ENCODE measurements around the gene KRT17. TPM values are rescaled to one million over a fixed set of nuclear protein-coding genes. Genes with fewer than 3 reads are reported as not detected.

Gene KRT17
- total and polyA plus RNA-seq, 12 donors = 0.39 to 1.3 (median 0.55) TPM; not detected in 7

GRCh38 chr17:41650794-41651624, 26.6 kb upstream of the KRT17 start:
- peaks cover 7 to 12% of the 10 kb centered on the region in 2 donors for H3K4me1 ChIP-seq (replicated peaks in 1 of 2)

GRCh38 chr17:41649923-41650519, 25.6 kb upstream of the KRT17 start:
- no peak for DNase-seq
- intact Hi-C loops (cut with DNase I) = loop anchor here (2.0 to 10.0 kb wide), 3 partner anchors 101 to 845 kb away; no protein-coding TSS in a partner anchor
- Histone ChIP-seq H3K4me3 (no peak overlapping the region), H3K9me3 (replicated peaks in 1 of 3) (no peaks in the 10 kb centered on the region), H3K4me1 (replicated peaks in 1 of 2) (peaks cover 7 to 17% of the 10 kb centered on the region in 2 donors), H3K27ac (no peak overlapping the region), H3K27me3 (no peaks in the 10 kb centered on the region), H3K36me3 (replicated peaks in 1 of 2) (no peaks in the 10 kb centered on the region)
- TF ChIP-seq POLR2A (IDR thresholded peaks at IDR 0.05) (no peak), CTCF (IDR thresholded peaks at IDR 0.05) (no peak)
- WGBS, 4 donors = 85 to 90% (median 87%) methylated on average over 10 of the region's 10 CpGs

More at GRCh38 chr17:41650794-41651624, 26.6 kb upstream of the KRT17 start:
- H3K9me3 ChIP-seq (replicated peaks in 1 of 3) = no peaks in the 10 kb centered on the region
- no peak for DNase-seq
- H3K4me3 ChIP-seq = no peak overlapping the region
- WGBS, 4 donors = 79 to 94% (median 82%) methylated on average over 3 to 15 of the region's 15 CpGs
- H3K27ac ChIP-seq = peak overlapping the region in 1 of 5 donors; percentile 61
- H3K27me3 ChIP-seq = no peaks in the 10 kb centered on the region
- TF ChIP-seq POLR2A (IDR thresholded peaks at IDR 0.05) = no peak
- no peak for TF ChIP-seq CTCF (IDR thresholded peaks at IDR 0.05)
- no peaks in the 10 kb centered on the region for H3K36me3 ChIP-seq (replicated peaks in 1 of 2)
- intact Hi-C loops (cut with DNase I) = loop anchor here in 1 of 2 donors (10.0 kb wide), 2 partner anchors 326 to 846 kb away; no protein-coding TSS in a partner anchor

GRCh38 chr17:41648411-41649195, 24.2 kb upstream of the KRT17 start:
- WGBS, 4 donors = 3 to 5% (median 4%) methylated on average over 23 to 39 of the region's 39 CpGs
- intact Hi-C loops (cut with DNase I) = loop anchor here in 1 of 2 donors (2.0 kb wide), 1 partner anchor 100 kb away; no protein-coding TSS in a partner anchor
- TF ChIP-seq POLR2A (IDR thresholded peaks at IDR 0.05) (no peak), CTCF (IDR thresholded peaks at IDR 0.05) (peak; percentile 82 to 95 (median 90))
- H3K27me3 ChIP-seq = no peaks in the 10 kb centered on the region
- H3K4me1 ChIP-seq (replicated peaks in 1 of 2) = peaks cover 7 to 17% of the 10 kb centered on the region in 2 donors
- H3K9me3 ChIP-seq (replicated peaks in 1 of 3) = no peaks in the 10 kb centered on the region
- peak; percentile 78 to 90 (median 86) for DNase-seq
- H3K36me3 ChIP-seq (replicated peaks in 1 of 2) = no peaks in the 10 kb centered on the region
- H3K27ac ChIP-seq = peak overlapping the region in 1 of 5 donors; percentile 60
- peak overlapping the region in 2 of 4 donors; percentile 15 to 49 for H3K4me3 ChIP-seq

Data from adrenal gland (tissue), 12 donors.